GM23248 (cell line): ENCODE data around the gene DLG2. TPM values are rescaled to one million over a fixed set of nuclear protein-coding genes. Genes with fewer than 3 reads are reported as not detected.

ENCODE experiments used
- DNase-seq: peaks from one replicate; pipeline ENCODE4 v3.0.0-alpha.2; 2015
- H2AFZ ChIP-seq: fragments of 200-600 bp; sonication (generic); 2 replicates; pipeline ENCODE4 v1.6.1; 2016; ENCODE audit warnings: antibody characterized with exemption
- H3F3A ChIP-seq: fragments of 200-600 bp; sonication (generic); 2 replicates; pipeline ENCODE4 v1.6.1; 2016; ENCODE audit warnings: mild to moderate bottlenecking, antibody characterized with exemption, mixed run types; ENCODE audit not compliant: insufficient read depth
- H3K27ac ChIP-seq: fragments of 200-600 bp; sonication (generic); 2 replicates; pipeline ENCODE4 v1.5.1; 2016; ENCODE audit warnings: mild to moderate bottlenecking
- H3K27me3 ChIP-seq: fragments of 200-600 bp; sonication (generic); replicated peaks from 2 replicates; pipeline ENCODE4 v1.6.1; 2016; ENCODE audit warnings: mild to moderate bottlenecking; ENCODE audit not compliant: insufficient read depth
- H3K36me3 ChIP-seq: fragments of 200-600 bp; sonication (generic); 2 replicates; pipeline ENCODE4 v1.6.1; 2016; ENCODE audit warnings: low read depth, mild to moderate bottlenecking
- H3K4me1 ChIP-seq: fragments of 200-600 bp; sonication (generic); 2 replicates; pipeline ENCODE4 v1.6.1; 2016; ENCODE audit warnings: mild to moderate bottlenecking; ENCODE audit not compliant: insufficient read depth
- H3K4me2 ChIP-seq: fragments of 200-600 bp; sonication (generic); one replicate; pipeline ENCODE4 v1.6.1; 2016; ENCODE audit warnings: mild to moderate bottlenecking; ENCODE audit not compliant: unreplicated experiment
- H3K4me3 ChIP-seq: fragments of 200-600 bp; sonication (generic); 2 replicates; pipeline ENCODE4 v1.5.1; 2016; ENCODE audit warnings: mild to moderate bottlenecking
- H3K79me2 ChIP-seq: fragments of 200-600 bp; sonication (generic); 2 replicates; pipeline ENCODE4 v1.6.1; 2016; ENCODE audit warnings: mild to moderate bottlenecking; ENCODE audit not compliant: insufficient read depth
- H3K9ac ChIP-seq: fragments of 200-600 bp; sonication (generic); 2 replicates; pipeline ENCODE4 v1.6.1; 2016; ENCODE audit warnings: mild to moderate bottlenecking
- H3K9me2 ChIP-seq: fragments of 200-600 bp; sonication (generic); 2 replicates; pipeline ENCODE4 v1.6.1; 2016; ENCODE audit warnings: mixed run types, mild to moderate bottlenecking, moderate library complexity; ENCODE audit not compliant: insufficient read depth
- H3K9me3 ChIP-seq: fragments of 200-600 bp; sonication (generic); one replicate; pipeline ENCODE4 v1.6.1; 2017; ENCODE audit warnings: low read depth
- H4K20me1 ChIP-seq: fragments of 200-600 bp; sonication (generic); 2 replicates; pipeline ENCODE4 v1.6.0; 2016; ENCODE audit not compliant: insufficient read depth
- EZH2 ChIP-seq: fragments of 200-600 bp; sonication (generic); IDR thresholded peaks from 2 replicates; pipeline ENCODE4 v1.6.1; 2018; ENCODE audit warnings: antibody characterized with exemption, mild to moderate bottlenecking; ENCODE audit not compliant: insufficient read depth, poor library complexity, severe bottlenecking
- EZH2phosphoT487 ChIP-seq: fragments of 200-600 bp; sonication (generic); IDR thresholded peaks from 2 replicates; pipeline ENCODE4 v1.6.1; 2018; ENCODE audit warnings: antibody characterized with exemption, moderate library complexity, mild to moderate bottlenecking, low read depth; ENCODE audit not compliant: insufficient read depth
- WGBS, 2 experiments: methylation state at CpG; one replicate each; pipeline ENCODE4 v1.1.6; 2015 to 2017; ENCODE audit warnings: low lambda C conversion rate in 2 of 2, low coverage in 1 of 2; ENCODE audit errors: missing lambda C conversion rate in 2 of 2; 5-methylcytosine and 5-hydroxymethylcytosine counted together
- in situ Hi-C: fragments of 300-500 bp; cut with MboI; formaldehyde crosslinking; loops from 2 replicates; pipeline ENCODE4 v1.15.0; 2020
- polyA plus RNA-seq: library from polyadenylated mRNA; unstranded; fragments of >200 nt; fragmentation: Nextera tagmentation; extraction: Ambion mirVana; gene quantifications from 2 replicates; pipeline ENCODE4 v1.2.1, GENCODE V29; 2016
- total RNA-seq: library from RNA; depleted of rRNA; stranded (reverse); fragments of >200 nt; shearing (Covaris generic); gene quantifications from 2 replicates; pipeline ENCODE4 v1.2.3, GENCODE V29; 2014

The DLG2 gene
- total and polyA plus RNA-seq, 2 experiments from 2014 or later = 1.1 to 1.7 TPM

DNA sequence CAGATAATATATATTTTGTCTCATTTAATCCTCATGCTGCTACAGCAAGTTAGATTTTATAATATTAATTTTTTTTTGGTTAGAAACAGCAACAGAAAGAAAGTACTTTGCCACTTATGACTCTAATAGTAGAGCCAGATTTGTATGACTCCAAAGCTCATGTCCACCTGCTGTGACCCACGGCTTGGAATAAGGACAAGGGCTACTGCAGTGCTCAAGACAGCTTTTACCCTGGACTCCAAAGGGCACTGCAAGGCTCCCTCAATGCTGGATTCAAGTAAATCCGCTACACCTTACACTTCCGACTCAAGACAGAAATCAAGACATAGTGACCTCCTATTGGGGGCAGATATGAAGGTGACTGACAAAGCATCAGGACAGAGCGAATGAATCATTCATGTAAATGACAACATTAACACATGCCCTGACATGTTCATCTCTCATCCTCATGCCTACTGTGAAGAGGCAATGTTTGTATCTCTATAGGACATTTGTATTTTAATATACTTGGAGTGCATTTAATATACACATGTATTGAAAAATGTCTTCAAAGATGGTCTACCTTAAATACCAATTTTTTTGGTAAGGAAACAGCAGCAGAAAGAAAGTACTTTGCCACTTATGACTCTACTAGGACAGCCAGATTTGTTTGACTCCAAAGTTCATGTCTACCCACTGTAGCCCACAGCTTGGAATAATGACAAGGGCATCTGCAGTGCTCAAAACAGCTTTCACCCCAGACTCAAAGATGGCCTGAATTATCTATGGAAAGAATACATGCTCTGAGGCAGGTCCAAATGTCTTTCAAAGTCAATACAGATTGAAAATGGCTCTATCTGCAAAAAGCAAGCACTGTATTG lies 1965.4 kb downstream of the DLG2 start:
- H3F3A ChIP-seq = no peaks in the 10 kb centered on the region
- no peak overlapping the region for H3K4me3 ChIP-seq
- H3K4me2 ChIP-seq = no peak overlapping the region
- peaks cover 15% of the 10 kb centered on the region for H3K4me1 ChIP-seq
- no peak overlapping the region for H3K27ac ChIP-seq
- H3K27me3 ChIP-seq = no peaks in the 10 kb centered on the region
- no peak for DNase-seq
- H3K36me3 ChIP-seq = no peaks in the 10 kb centered on the region
- H3K9ac ChIP-seq = no peak overlapping the region
- 86 to 88% methylated on average over 4 of the region's 4 CpGs for WGBS, 2 experiments
- no peaks in the 10 kb centered on the region for H3K9me2 ChIP-seq
- no peaks in the 10 kb centered on the region for H3K9me3 ChIP-seq
- no peak overlapping the region for H2AFZ ChIP-seq
- no peaks in the 10 kb centered on the region for H4K20me1 ChIP-seq
- in situ Hi-C loops = no loop called here
- TF ChIP-seq EZH2 = no peak
- no peak for TF ChIP-seq EZH2phosphoT487
- H3K79me2 ChIP-seq = no peaks in the 10 kb centered on the region

DNA sequence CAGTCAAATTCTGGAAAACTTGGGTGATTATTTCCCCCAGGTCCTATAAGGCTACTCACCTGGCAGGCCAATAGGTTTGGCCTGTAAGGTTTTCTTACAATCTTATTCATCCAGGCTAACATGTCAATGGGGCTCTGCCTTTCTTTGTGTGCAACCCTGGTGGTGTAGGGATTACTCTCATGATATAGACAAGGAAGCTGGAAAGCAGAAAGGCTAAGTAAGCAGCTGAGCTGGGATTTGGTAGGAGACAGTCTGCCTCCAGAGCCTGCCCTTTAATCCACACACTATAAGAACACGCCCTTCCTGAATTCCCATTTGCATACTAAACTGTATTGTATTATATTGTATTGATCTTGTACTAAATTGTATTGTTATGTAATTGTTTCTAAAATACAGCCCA lies 1967.7 kb downstream of the DLG2 start:
- peaks cover 17% of the 10 kb centered on the region for H3K4me1 ChIP-seq
- H3K27ac ChIP-seq = no peak overlapping the region
- H2AFZ ChIP-seq = no peak overlapping the region
- no peaks in the 10 kb centered on the region for H4K20me1 ChIP-seq
- H3K36me3 ChIP-seq = no peaks in the 10 kb centered on the region
- in situ Hi-C loops = no loop called here
- H3F3A ChIP-seq = no peaks in the 10 kb centered on the region
- no peak overlapping the region for H3K4me2 ChIP-seq
- DNase-seq = no peak
- H3K9me3 ChIP-seq = no peaks in the 10 kb centered on the region
- no peak for TF ChIP-seq EZH2phosphoT487
- TF ChIP-seq EZH2 = no peak
- no peaks in the 10 kb centered on the region for H3K27me3 ChIP-seq
- H3K79me2 ChIP-seq = no peaks in the 10 kb centered on the region
- WGBS, 2 experiments = 97 to 100% methylated on average over 1 of the region's 1 CpG
- no peak overlapping the region for H3K9ac ChIP-seq
- H3K9me2 ChIP-seq = no peaks in the 10 kb centered on the region
- H3K4me3 ChIP-seq = no peak overlapping the region

DNA sequence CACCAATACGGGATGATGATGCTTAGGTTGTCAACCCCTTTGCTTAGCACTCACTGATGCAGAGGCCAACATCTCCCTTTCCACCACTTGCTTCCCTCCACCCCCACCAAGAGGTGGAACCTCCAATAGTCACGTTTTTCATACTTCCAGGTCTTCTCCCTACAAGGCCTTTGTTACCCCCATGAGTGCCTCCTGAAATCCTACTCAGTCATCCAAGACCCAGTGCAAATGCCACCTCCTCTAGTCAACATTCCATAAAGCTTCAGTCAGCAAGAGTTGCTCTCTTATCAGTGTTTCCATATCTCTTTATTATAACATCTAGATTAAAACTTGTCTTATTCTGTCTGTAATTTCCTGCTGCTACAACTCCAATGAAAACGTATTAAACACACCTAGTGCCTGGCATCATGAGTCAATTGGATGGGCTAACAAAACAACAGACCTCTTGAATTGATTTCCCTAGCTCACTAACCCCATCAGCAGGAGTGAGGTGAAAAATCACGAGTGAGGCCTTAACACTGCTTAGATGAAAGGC lies 1970.3 kb downstream of the DLG2 start:
- 77 to 81% methylated on average over 4 of the region's 4 CpGs for WGBS, 2 experiments
- in situ Hi-C loops = no loop called here
- DNase-seq = no peak

DNA sequence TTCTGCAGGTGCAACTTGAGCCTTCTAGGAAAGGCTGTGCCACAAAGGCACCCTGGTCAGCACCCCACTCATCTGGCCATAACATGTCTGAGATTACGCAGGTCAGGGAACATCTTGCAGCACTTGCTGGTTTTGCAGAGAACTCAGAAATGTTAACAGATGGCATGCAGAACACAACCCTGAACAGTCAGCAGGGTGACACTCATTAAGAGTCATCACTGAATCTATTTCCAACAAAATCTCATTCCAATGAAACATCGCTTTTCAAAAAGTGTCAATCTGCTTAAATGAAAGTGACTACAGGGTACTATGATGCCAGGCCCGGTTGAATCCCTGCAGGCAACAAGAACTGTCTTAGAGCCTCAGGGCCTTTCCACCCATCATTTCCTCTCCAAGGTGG lies 1971.2 kb downstream of the DLG2 start:
- H3K4me3 ChIP-seq = no peak overlapping the region
- no peaks in the 10 kb centered on the region for H3K79me2 ChIP-seq
- H3K9me3 ChIP-seq = no peaks in the 10 kb centered on the region
- 66 to 70% methylated on average over 3 of the region's 3 CpGs for WGBS, 2 experiments
- H4K20me1 ChIP-seq = no peaks in the 10 kb centered on the region
- H3K4me1 ChIP-seq = peaks cover 7% of the 10 kb centered on the region
- H3K9me2 ChIP-seq = no peaks in the 10 kb centered on the region
- H3K4me2 ChIP-seq = no peak overlapping the region
- no peaks in the 10 kb centered on the region for H3K27me3 ChIP-seq
- TF ChIP-seq EZH2phosphoT487 = no peak
- TF ChIP-seq EZH2 = no peak
- in situ Hi-C loops = no loop called here
- no peaks in the 10 kb centered on the region for H3K36me3 ChIP-seq
- peak; percentile 15 for DNase-seq
- H3K9ac ChIP-seq = no peak overlapping the region
- H3K27ac ChIP-seq = no peak overlapping the region
- no peaks in the 10 kb centered on the region for H3F3A ChIP-seq
- H2AFZ ChIP-seq = no peak overlapping the region

More for the DNA sequence above, 1970.3 kb downstream of the DLG2 start:
- no peak overlapping the region for H2AFZ ChIP-seq
- H3K4me3 ChIP-seq = no peak overlapping the region
- TF ChIP-seq EZH2 (no peak), EZH2phosphoT487 (no peak)
- H3K9ac ChIP-seq = no peak overlapping the region
- H3K4me2 ChIP-seq = no peak overlapping the region
- H4K20me1 ChIP-seq = no peaks in the 10 kb centered on the region
- no peaks in the 10 kb centered on the region for H3K27me3 ChIP-seq
- no peak overlapping the region for H3K27ac ChIP-seq
- H3K36me3 ChIP-seq = no peaks in the 10 kb centered on the region
- H3K9me2 ChIP-seq = no peaks in the 10 kb centered on the region
- H3K4me1 ChIP-seq = peaks cover 7% of the 10 kb centered on the region
- no peaks in the 10 kb centered on the region for H3F3A ChIP-seq
- H3K79me2 ChIP-seq = no peaks in the 10 kb centered on the region
- H3K9me3 ChIP-seq = no peaks in the 10 kb centered on the region
